ENCODE data around the gene EFCAB8. TPM values are rescaled to one million over a fixed set of nuclear protein-coding genes. Genes with fewer than 3 reads are reported as not detected.

EFCAB8 gene
- total and polyA plus RNA-seq, 4 donors, result 0.10 to 0.36 (median 0.20) TPM

DNA sequence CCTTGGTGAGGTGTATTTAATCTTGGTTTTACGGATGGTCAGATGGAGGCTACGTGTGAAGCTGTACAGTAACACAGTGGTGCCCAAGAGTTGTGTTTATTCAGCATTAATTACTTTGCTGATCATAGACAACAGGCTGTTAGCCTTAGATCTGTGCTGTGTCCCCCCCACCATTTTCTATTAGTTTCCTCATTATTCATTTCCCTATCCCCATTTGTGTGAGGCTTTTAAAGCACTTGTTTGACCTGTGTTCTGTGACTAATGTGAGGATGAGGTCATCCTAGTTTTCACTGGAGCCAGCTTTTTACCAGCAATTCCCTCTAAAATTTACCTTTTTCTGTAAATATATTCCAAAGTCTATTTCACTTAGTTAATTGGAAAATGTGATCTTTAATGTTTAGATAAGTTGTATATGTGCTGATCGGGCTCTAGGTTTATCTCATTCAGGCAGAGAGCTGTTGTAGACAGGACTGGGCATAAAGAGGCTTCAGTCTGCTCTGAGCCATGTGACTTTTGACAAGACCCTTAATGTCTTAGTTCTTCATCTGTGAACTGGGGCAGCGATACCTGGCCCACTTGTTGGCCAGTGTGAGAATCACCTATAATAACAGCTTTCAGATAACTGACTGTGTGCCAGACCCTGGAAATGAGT is 30.6 kb upstream of the EFCAB8 start:
- Histone ChIP-seq H3K4me3 (ENCODE audit: low read depth, low read length) (no peak overlapping the region), H3K4me1 (ENCODE audit: control insufficient read depth, insufficient read depth, low read length) (peaks cover 14% of the 10 kb centered on the region), H3K27me3 (ENCODE audit: control insufficient read depth, insufficient read depth, low read length) (no peaks in the 10 kb centered on the region), H3K36me3 (ENCODE audit: control insufficient read depth, insufficient read depth, low read length) (peaks cover 31% of the 10 kb centered on the region), H3K9me3 (ENCODE audit: control insufficient read depth, insufficient read depth, low read length) (no peaks in the 10 kb centered on the region), H3K27ac (ENCODE audit: low read depth, low read length) (no peak overlapping the region)
- no peak for DNase-seq (ENCODE audit: low read depth in 4 of 6, low spot score in 6 of 6)
- 63% methylated on average over 1 of the region's 4 CpGs for WGBS (ENCODE audit: insufficient coverage)

DNA sequence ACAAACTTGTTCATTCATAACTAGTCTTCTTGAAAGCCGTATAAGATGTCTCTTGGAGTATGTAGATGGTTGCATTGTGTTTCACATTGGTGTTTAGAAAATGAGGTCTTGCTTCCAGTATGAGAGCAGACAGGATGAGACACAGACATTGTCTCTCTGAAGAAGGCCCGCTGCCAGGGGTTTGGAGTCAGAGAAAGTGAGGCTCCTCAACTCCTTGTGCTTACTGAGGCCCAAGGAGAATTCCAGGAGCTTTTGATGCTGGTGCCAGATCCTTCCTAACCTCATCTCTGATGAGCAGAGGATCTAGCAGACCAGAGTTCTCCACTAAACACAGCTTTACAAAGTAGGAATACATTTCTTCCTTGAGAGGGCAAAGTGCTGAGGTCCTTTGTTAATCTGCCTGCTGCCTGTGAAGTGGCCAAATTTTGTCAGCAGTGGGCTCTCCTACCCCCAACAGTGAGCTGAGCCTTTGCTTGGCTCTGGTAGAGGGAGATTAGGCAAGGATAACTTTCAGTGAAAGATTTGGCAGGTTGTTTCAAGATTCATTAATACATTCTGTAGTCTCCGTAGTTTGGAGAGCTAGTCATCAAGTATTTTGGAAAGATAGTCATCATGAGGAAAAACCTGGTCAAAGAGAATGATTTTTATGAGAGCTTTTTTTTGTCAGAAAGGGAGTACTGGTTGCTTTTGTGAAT is 29.3 kb upstream of the EFCAB8 start:
- no peak for DNase-seq (ENCODE audit: low read depth in 4 of 6, low spot score in 6 of 6)
- H3K4me3 ChIP-seq (ENCODE audit: low read depth, low read length), result no peak overlapping the region
- H3K36me3 ChIP-seq (ENCODE audit: control insufficient read depth, insufficient read depth, low read length), result peaks cover 31% of the 10 kb centered on the region
- no peaks in the 10 kb centered on the region for H3K27me3 ChIP-seq (ENCODE audit: control insufficient read depth, insufficient read depth, low read length)
- no peak overlapping the region for H3K27ac ChIP-seq (ENCODE audit: low read depth, low read length)
- 89% methylated on average over 3 of the region's 3 CpGs for WGBS (ENCODE audit: insufficient coverage)
- H3K4me1 ChIP-seq (ENCODE audit: control insufficient read depth, insufficient read depth, low read length), result peaks cover 10% of the 10 kb centered on the region
- H3K9me3 ChIP-seq (ENCODE audit: control insufficient read depth, insufficient read depth, low read length), result no peaks in the 10 kb centered on the region

DNA sequence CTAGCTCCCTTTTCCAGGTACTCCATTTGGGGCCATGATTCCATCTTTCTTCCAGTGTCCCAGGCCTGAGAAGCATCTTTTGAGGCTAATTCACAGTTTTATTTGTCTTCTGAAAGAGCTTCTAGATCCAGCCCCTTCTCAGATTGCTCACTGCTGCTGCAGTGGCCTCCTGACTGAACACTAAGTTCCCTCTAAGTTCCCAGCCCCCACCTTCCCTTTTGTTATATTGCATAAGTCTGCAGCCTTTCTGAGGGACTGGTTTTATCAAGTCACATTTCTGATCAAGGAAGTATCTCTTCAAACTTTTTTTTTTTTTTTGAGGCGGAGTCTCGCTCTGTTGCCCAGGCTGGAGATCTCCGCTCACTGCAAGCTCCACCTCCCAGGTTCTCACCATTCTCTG is 28.3 kb upstream of the EFCAB8 start:
- H3K27ac ChIP-seq (ENCODE audit: low read depth, low read length), result no peak overlapping the region
- no CpG with 5 or more reads among the region's 3 CpGs for WGBS (ENCODE audit: insufficient coverage)
- peaks cover 10% of the 10 kb centered on the region for H3K4me1 ChIP-seq (ENCODE audit: control insufficient read depth, insufficient read depth, low read length)
- H3K9me3 ChIP-seq (ENCODE audit: control insufficient read depth, insufficient read depth, low read length), result no peaks in the 10 kb centered on the region
- no peaks in the 10 kb centered on the region for H3K27me3 ChIP-seq (ENCODE audit: control insufficient read depth, insufficient read depth, low read length)
- no peak overlapping the region for H3K4me3 ChIP-seq (ENCODE audit: low read depth, low read length)
- no peak for DNase-seq (ENCODE audit: low read depth in 4 of 6, low spot score in 6 of 6)
- peaks cover 36% of the 10 kb centered on the region for H3K36me3 ChIP-seq (ENCODE audit: control insufficient read depth, insufficient read depth, low read length)

DNA sequence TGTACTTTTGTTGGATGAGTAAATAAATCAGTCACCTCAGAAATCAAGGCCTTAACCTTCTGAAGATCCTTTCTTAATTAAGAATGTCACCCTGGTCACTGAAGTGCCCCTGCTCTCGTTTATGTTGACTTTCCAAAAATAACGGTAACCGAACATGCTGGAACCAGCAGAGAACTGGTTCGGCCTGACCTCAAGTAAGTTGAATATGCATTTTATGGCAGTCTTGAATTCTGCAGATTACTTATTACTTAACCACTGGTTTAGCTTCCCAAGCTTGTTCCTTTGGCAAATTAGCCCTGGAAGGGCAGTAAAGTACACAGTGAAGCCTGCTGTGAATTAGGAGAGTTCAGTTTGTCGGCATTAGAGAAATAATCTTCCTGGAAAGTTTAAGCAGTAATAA is 26.7 kb upstream of the EFCAB8 start:
- WGBS (ENCODE audit: insufficient coverage), result 70% methylated on average over 2 of the region's 5 CpGs
- Histone ChIP-seq H3K9me3 (ENCODE audit: control insufficient read depth, insufficient read depth, low read length) (no peaks in the 10 kb centered on the region), H3K27me3 (ENCODE audit: control insufficient read depth, insufficient read depth, low read length) (no peaks in the 10 kb centered on the region)

DNA sequence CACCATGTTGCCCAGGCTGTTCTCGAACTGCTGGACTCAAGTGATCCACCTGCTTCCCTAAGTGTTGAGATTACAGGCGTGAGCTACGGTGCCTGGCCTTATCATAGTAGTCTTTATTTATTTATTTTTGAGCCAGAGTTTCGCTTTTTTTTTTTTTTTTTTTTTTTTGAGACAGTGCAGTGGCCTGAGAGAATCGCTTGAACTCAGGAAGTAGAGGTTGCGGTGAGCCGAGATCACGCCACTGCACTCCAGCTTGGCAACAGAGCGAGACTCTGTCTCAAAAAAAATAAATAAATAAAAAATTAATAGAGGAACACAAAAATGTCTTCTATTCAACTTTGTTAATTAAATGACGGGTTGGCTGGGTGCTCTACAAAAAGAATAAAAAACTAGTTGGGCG is 26.1 kb upstream of the EFCAB8 start:
- Histone ChIP-seq H3K9me3 (ENCODE audit: control insufficient read depth, insufficient read depth, low read length) (no peaks in the 10 kb centered on the region), H3K27me3 (ENCODE audit: control insufficient read depth, insufficient read depth, low read length) (no peaks in the 10 kb centered on the region), H3K27ac (ENCODE audit: low read depth, low read length) (no peak overlapping the region), H3K4me1 (ENCODE audit: control insufficient read depth, insufficient read depth, low read length) (peaks cover 10% of the 10 kb centered on the region), H3K36me3 (ENCODE audit: control insufficient read depth, insufficient read depth, low read length) (peaks cover 23% of the 10 kb centered on the region), H3K4me3 (ENCODE audit: low read depth, low read length) (no peak overlapping the region)
- DNase-seq (ENCODE audit: low read depth in 4 of 6, low spot score in 6 of 6), result no peak
- WGBS (ENCODE audit: insufficient coverage), result 78% methylated on average over 1 of the region's 11 CpGs

More for the DNA sequence above, 26.7 kb upstream of the EFCAB8 start:
- peaks cover 10% of the 10 kb centered on the region for H3K4me1 ChIP-seq (ENCODE audit: control insufficient read depth, insufficient read depth, low read length)
- no peak overlapping the region for H3K4me3 ChIP-seq (ENCODE audit: low read depth, low read length)
- H3K36me3 ChIP-seq (ENCODE audit: control insufficient read depth, insufficient read depth, low read length), result peaks cover 29% of the 10 kb centered on the region
- no peak for DNase-seq (ENCODE audit: low read depth in 4 of 6, low spot score in 6 of 6)
- no peak overlapping the region for H3K27ac ChIP-seq (ENCODE audit: low read depth, low read length)

GRCh38 chr20:32834972-32835371 is 23.8 kb upstream of the EFCAB8 start:
- Histone ChIP-seq H3K4me1 (ENCODE audit: control insufficient read depth, insufficient read depth, low read length) (no peaks in the 10 kb centered on the region), H3K4me3 (ENCODE audit: low read depth, low read length) (no peak overlapping the region), H3K36me3 (ENCODE audit: control insufficient read depth, insufficient read depth, low read length) (peaks cover 37% of the 10 kb centered on the region), H3K27me3 (ENCODE audit: control insufficient read depth, insufficient read depth, low read length) (no peaks in the 10 kb centered on the region), H3K9me3 (ENCODE audit: control insufficient read depth, insufficient read depth, low read length) (no peaks in the 10 kb centered on the region), H3K27ac (ENCODE audit: low read depth, low read length) (no peak overlapping the region)
- DNase-seq (ENCODE audit: low read depth in 4 of 6, low spot score in 6 of 6), result no peak

- DNase-seq (ENCODE audit: low read depth in 4 of 6, low spot score in 6 of 6), result no peak
- no CpG with 5 or more reads among the region's 1 CpG for WGBS (ENCODE audit: insufficient coverage)
- Histone ChIP-seq H3K27ac (ENCODE audit: low read depth, low read length) (no peak overlapping the region), H3K4me3 (ENCODE audit: low read depth, low read length) (no peak overlapping the region), H3K36me3 (ENCODE audit: control insufficient read depth, insufficient read depth, low read length) (peaks cover 46% of the 10 kb centered on the region), H3K4me1 (ENCODE audit: control insufficient read depth, insufficient read depth, low read length) (no peaks in the 10 kb centered on the region), H3K9me3 (ENCODE audit: control insufficient read depth, insufficient read depth, low read length) (no peaks in the 10 kb centered on the region), H3K27me3 (ENCODE audit: control insufficient read depth, insufficient read depth, low read length) (no peaks in the 10 kb centered on the region)
Observed at GRCh38 chr20:32837157-32837556, 21.6 kb upstream of the EFCAB8 start.

DNA sequence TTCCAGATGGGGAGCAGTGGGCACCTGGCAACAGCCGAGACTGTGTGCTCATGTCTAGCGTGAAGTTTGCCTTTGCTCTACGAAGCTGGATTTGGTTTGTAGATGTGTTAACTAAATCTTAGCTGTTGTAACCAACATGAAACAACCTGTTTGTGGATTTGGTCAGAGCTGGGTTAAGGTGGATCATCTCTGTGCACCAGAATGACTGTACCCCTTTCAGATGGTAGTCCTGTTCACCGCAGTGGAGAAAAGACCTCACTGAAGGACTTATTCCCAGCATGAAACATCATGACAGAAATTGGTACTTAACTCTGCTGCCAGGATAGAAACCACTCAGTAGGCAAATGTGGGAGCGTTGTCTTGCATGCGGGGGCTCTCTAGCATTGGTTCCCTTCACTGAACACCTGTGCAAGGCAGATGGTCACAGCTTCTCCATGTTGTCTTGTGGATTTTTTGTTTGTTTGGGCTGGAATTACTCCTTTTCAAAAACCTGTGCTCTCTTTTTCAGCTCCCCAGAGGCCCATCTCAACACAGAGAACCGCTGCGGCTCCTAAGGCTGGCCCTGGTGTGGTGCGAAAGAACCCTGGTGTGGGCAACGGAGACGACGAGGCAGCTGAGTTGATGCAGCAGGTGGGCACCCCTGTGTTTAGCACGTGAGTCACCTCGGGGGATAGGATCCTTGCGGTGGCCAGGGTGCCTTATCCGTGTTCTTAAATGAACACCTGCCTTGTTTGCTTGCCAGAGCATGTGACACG is 19.3 kb upstream of the EFCAB8 start:
- DNase-seq (ENCODE audit: low read depth in 4 of 6, low spot score in 6 of 6), result no peak
- Histone ChIP-seq H3K27ac (ENCODE audit: low read depth, low read length) (no peak overlapping the region), H3K9me3 (ENCODE audit: control insufficient read depth, insufficient read depth, low read length) (no peaks in the 10 kb centered on the region), H3K4me3 (ENCODE audit: low read depth, low read length) (no peak overlapping the region), H3K4me1 (ENCODE audit: control insufficient read depth, insufficient read depth, low read length) (no peaks in the 10 kb centered on the region), H3K27me3 (ENCODE audit: control insufficient read depth, insufficient read depth, low read length) (no peaks in the 10 kb centered on the region), H3K36me3 (ENCODE audit: control insufficient read depth, insufficient read depth, low read length) (peaks cover 58% of the 10 kb centered on the region)
- WGBS (ENCODE audit: insufficient coverage), result 93% methylated on average over 17 of the region's 17 CpGs

DNA sequence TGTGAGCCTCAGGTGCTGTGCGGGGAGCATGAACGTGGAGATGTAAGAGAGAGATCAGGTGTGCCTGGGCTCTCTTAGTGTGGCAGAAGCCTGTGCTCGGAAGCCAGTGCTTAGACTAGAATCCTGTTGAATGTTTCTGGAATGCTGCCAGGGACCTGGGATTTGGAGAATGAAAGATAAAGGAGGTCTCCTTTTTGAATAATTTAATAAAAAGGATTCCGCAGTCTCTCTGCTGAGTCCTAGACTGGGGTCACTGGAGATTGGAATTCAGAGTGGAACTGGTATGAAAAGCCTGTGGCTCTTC is 18.8 kb upstream of the EFCAB8 start:
- H3K4me1 ChIP-seq (ENCODE audit: control insufficient read depth, insufficient read depth, low read length), result no peaks in the 10 kb centered on the region
- H3K27ac ChIP-seq (ENCODE audit: low read depth, low read length), result no peak overlapping the region
- H3K9me3 ChIP-seq (ENCODE audit: control insufficient read depth, insufficient read depth, low read length), result no peaks in the 10 kb centered on the region
- 83% methylated on average over 4 of the region's 4 CpGs for WGBS (ENCODE audit: insufficient coverage)
- no peak for DNase-seq (ENCODE audit: low read depth in 4 of 6, low spot score in 6 of 6)
- no peaks in the 10 kb centered on the region for H3K27me3 ChIP-seq (ENCODE audit: control insufficient read depth, insufficient read depth, low read length)
- H3K36me3 ChIP-seq (ENCODE audit: control insufficient read depth, insufficient read depth, low read length), result peaks cover 60% of the 10 kb centered on the region
- no peak overlapping the region for H3K4me3 ChIP-seq (ENCODE audit: low read depth, low read length)

GRCh38 chr20:32841174-32841573 is 17.5 kb upstream of the EFCAB8 start:
- no peaks in the 10 kb centered on the region for H3K9me3 ChIP-seq (ENCODE audit: control insufficient read depth, insufficient read depth, low read length)
- H3K27ac ChIP-seq (ENCODE audit: low read depth, low read length), result no peak overlapping the region
- WGBS (ENCODE audit: insufficient coverage), result 69% methylated on average over 3 of the region's 9 CpGs
- DNase-seq (ENCODE audit: low read depth in 4 of 6, low spot score in 6 of 6), result no peak
- H3K27me3 ChIP-seq (ENCODE audit: control insufficient read depth, insufficient read depth, low read length), result no peaks in the 10 kb centered on the region
- H3K36me3 ChIP-seq (ENCODE audit: control insufficient read depth, insufficient read depth, low read length), result peaks cover 52% of the 10 kb centered on the region
- H3K4me3 ChIP-seq (ENCODE audit: low read depth, low read length), result no peak overlapping the region
- H3K4me1 ChIP-seq (ENCODE audit: control insufficient read depth, insufficient read depth, low read length), result no peaks in the 10 kb centered on the region

Measured in spinal cord (tissue), 10 donors.